ENCODE data around the gene MAP10. TPM values are rescaled to one million over a fixed set of nuclear protein-coding genes. Genes with fewer than 3 reads are reported as not detected.
A peak's percentile ranks its signal among the peaks of the same experiment; 100 is the strongest.

MAP10 gene
- total and polyA plus RNA-seq, 2 experiments from 2014 or later, result 1.5 to 2.3 TPM

DNA sequence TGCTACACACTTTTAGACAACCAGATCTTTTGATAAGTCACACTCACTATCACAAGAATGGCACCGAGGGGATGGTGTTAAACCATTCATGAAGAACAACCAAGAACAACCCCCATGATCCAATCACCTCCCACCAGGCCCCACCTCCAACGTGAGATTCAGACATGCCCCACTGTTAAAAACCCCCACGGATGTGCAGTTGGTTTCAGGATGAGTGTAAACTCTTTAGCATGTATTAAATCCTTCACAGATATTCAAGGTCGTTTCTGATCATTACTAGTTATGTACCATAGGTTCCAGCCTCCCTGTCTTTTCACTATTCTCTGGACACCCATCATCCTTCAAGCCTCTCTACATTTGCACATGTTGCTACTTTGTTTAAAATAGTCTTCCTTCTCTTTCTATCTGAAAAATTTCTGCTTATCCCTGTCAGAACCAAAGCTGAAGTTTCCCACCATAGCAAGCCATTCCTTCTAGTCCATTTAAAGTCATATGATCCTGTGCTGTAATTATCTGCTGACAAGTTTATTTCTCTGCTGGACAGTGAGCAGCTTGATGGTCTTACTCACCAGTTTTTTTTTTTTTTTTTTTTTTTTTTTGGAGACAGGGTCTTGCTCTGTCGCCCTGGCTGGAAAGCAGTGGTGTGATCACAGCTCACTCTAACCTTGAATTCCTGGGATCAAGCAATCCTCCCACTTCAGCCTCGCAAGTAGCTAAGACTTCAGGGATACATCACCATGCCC lies 36.8 kb downstream of the MAP10 start:
- Histone ChIP-seq H3K4me1 (ENCODE audit: insufficient read depth) (no peaks in the 10 kb centered on the region), H3K9me3 (ENCODE audit: low read depth) (no peaks in the 10 kb centered on the region), H3K79me2 (ENCODE audit: insufficient read depth) (no peaks in the 10 kb centered on the region), H4K20me1 (ENCODE audit: insufficient read depth) (no peaks in the 10 kb centered on the region), H3K36me3 (ENCODE audit: low read depth) (no peaks in the 10 kb centered on the region), H3F3A (ENCODE audit: insufficient read depth) (peaks cover 3% of the 10 kb centered on the region; the same call in 1 of the 2 replicates), H3K4me3 (no peak overlapping the region), H3K9me2 (ENCODE audit: insufficient read depth) (no peaks in the 10 kb centered on the region), H2AFZ (no peak overlapping the region), H3K4me2 (ENCODE audit: unreplicated experiment) (no peak overlapping the region), H3K27ac (no peak overlapping the region), H3K27me3 (replicated peaks; ENCODE audit: insufficient read depth) (no peaks in the 10 kb centered on the region), H3K9ac (no peak overlapping the region)
- WGBS, 2 experiments (ENCODE audit: low coverage in 1 of 2, low lambda C conversion rate in 2 of 2, missing lambda C conversion rate in 2 of 2), result 67 to 69% methylated on average over 6 of the region's 6 CpGs
- no peak for DNase-seq
- TF ChIP-seq EZH2phosphoT487 (IDR thresholded peaks at IDR 0.05; ENCODE audit: insufficient read depth, low read depth) (no peak), EZH2 (IDR thresholded peaks at IDR 0.05; ENCODE audit: insufficient read depth, poor library complexity, severe bottlenecking) (no peak)
- in situ Hi-C loops (cut with MboI), result no loop called here

- H3K27ac ChIP-seq, result no peak overlapping the region
These were observed 39.6 kb downstream of the MAP10 start for GRCh38 chr1:232844791-232845190.

GRCh38 chr1:232845406-232845955 lies 40.3 kb downstream of the MAP10 start:
- 46 to 49% methylated on average over 6 of the region's 6 CpGs for WGBS, 2 experiments (ENCODE audit: low coverage in 1 of 2, low lambda C conversion rate in 2 of 2, missing lambda C conversion rate in 2 of 2)
- H4K20me1 ChIP-seq (ENCODE audit: insufficient read depth), result no peaks in the 10 kb centered on the region
- no peak overlapping the region for H3K27ac ChIP-seq
- no peaks in the 10 kb centered on the region for H3K36me3 ChIP-seq (ENCODE audit: low read depth)
- no peak overlapping the region for H3K4me3 ChIP-seq
- no peaks in the 10 kb centered on the region for H3K79me2 ChIP-seq (ENCODE audit: insufficient read depth)
- H3K9me3 ChIP-seq (ENCODE audit: low read depth), result no peaks in the 10 kb centered on the region
- peak overlapping the region; percentile 41; the same call in 1 of the 2 replicates for H2AFZ ChIP-seq
- no peak for TF ChIP-seq EZH2phosphoT487 (IDR thresholded peaks at IDR 0.05; ENCODE audit: insufficient read depth, low read depth)
- DNase-seq, result no peak
- H3K27me3 ChIP-seq (replicated peaks; ENCODE audit: insufficient read depth), result no peaks in the 10 kb centered on the region
- no peak overlapping the region for H3K9ac ChIP-seq
- H3K9me2 ChIP-seq (ENCODE audit: insufficient read depth), result no peaks in the 10 kb centered on the region
- in situ Hi-C loops (cut with MboI), result no loop called here
- no peak overlapping the region for H3K4me2 ChIP-seq (ENCODE audit: unreplicated experiment)
- no peaks in the 10 kb centered on the region for H3K4me1 ChIP-seq (ENCODE audit: insufficient read depth)
- H3F3A ChIP-seq (ENCODE audit: insufficient read depth), result peaks cover 3% of the 10 kb centered on the region; the same call in 1 of the 2 replicates

More at GRCh38 chr1:232844791-232845190, 39.6 kb downstream of the MAP10 start:
- in situ Hi-C loops (cut with MboI), result no loop called here
- no peak overlapping the region for H3K9ac ChIP-seq
- no peaks in the 10 kb centered on the region for H3K27me3 ChIP-seq (replicated peaks; ENCODE audit: insufficient read depth)
- no peaks in the 10 kb centered on the region for H3K9me3 ChIP-seq (ENCODE audit: low read depth)
- no peak for TF ChIP-seq EZH2phosphoT487 (IDR thresholded peaks at IDR 0.05; ENCODE audit: insufficient read depth, low read depth)
- no peak for TF ChIP-seq EZH2 (IDR thresholded peaks at IDR 0.05; ENCODE audit: insufficient read depth, poor library complexity, severe bottlenecking)
- no peaks in the 10 kb centered on the region for H3K36me3 ChIP-seq (ENCODE audit: low read depth)
- H3K79me2 ChIP-seq (ENCODE audit: insufficient read depth), result no peaks in the 10 kb centered on the region
- no peaks in the 10 kb centered on the region for H3K9me2 ChIP-seq (ENCODE audit: insufficient read depth)
- H4K20me1 ChIP-seq (ENCODE audit: insufficient read depth), result no peaks in the 10 kb centered on the region
- H3K4me3 ChIP-seq, result no peak overlapping the region
- H3F3A ChIP-seq (ENCODE audit: insufficient read depth), result peaks cover 3% of the 10 kb centered on the region; the same call in 1 of the 2 replicates
- no peak overlapping the region for H3K4me2 ChIP-seq (ENCODE audit: unreplicated experiment)
- WGBS, 2 experiments (ENCODE audit: low coverage in 1 of 2, low lambda C conversion rate in 2 of 2, missing lambda C conversion rate in 2 of 2), result 81 to 85% methylated on average over 5 of the region's 5 CpGs
- H2AFZ ChIP-seq, result no peak overlapping the region
- H3K4me1 ChIP-seq (ENCODE audit: insufficient read depth), result no peaks in the 10 kb centered on the region
- DNase-seq, result peak; percentile 36

- Histone ChIP-seq H3K9me2 (ENCODE audit: insufficient read depth) (no peaks in the 10 kb centered on the region), H3K27ac (no peak overlapping the region), H3K9ac (no peak overlapping the region), H3K27me3 (replicated peaks; ENCODE audit: insufficient read depth) (no peaks in the 10 kb centered on the region), H3F3A (ENCODE audit: insufficient read depth) (peaks cover 24% of the 10 kb centered on the region), H3K36me3 (ENCODE audit: low read depth) (no peaks in the 10 kb centered on the region), H3K4me2 (ENCODE audit: unreplicated experiment) (no peak overlapping the region), H3K4me3 (no peak overlapping the region), H4K20me1 (ENCODE audit: insufficient read depth) (no peaks in the 10 kb centered on the region), H3K79me2 (ENCODE audit: insufficient read depth) (no peaks in the 10 kb centered on the region), H2AFZ (no peak overlapping the region), H3K4me1 (ENCODE audit: insufficient read depth) (peaks cover 21% of the 10 kb centered on the region), H3K9me3 (ENCODE audit: low read depth) (no peaks in the 10 kb centered on the region)
- WGBS, 2 experiments (ENCODE audit: low coverage in 1 of 2, low lambda C conversion rate in 2 of 2, missing lambda C conversion rate in 2 of 2), result 38 to 45% methylated on average over 5 of the region's 5 CpGs
- TF ChIP-seq EZH2phosphoT487 (IDR thresholded peaks at IDR 0.05; ENCODE audit: insufficient read depth, low read depth) (no peak), EZH2 (IDR thresholded peaks at IDR 0.05; ENCODE audit: insufficient read depth, poor library complexity, severe bottlenecking) (no peak)
- in situ Hi-C loops (cut with MboI), result no loop called here
- DNase-seq, result no peak
These were observed 46.3 kb downstream of the MAP10 start for GRCh38 chr1:232851532-232851931.

All from GM23248 (cell line).